ENCODE results near the gene OSCP1.

The OSCP1 gene

DNA sequence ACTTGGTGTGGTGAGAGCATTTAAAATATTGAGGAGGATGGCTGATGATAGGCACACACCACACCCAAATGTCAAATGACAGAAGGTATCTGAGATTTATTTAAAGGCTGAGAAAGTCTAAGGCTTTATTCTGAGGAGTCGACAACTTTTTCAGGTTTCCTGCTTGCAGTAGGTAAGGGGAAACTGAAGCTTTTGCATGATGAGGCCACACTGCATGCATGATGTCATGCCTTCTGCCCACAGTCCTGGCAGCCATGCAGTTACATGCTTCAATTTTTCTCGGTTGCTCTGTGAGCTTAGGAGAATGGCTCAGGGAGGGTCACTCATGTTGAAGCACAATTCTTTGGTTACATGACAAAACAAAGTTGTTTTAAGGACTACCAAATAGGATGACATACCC lies 7.0 kb downstream of the OSCP1 start:
- DNase-seq: no peak

DNA sequence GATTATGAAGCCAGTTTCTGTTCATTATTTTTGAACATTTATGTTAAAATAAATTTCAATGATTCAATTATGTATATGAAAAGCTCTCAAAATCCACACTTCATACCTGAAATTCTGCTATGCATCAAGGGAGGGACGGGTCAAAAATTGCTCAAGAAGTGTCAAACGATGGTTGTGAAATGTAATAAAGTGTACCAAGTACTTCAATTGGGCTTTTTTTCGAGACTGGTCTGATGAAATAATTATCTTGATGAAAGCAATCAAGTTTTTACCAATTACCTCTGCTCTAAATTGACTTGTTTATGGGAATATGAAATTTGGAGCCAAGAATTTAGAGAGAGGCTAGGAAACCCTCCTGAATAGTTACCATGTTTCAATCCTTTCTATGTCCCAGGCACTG lies 7.9 kb downstream of the OSCP1 start:
- DNase-seq: no peak

DNA sequence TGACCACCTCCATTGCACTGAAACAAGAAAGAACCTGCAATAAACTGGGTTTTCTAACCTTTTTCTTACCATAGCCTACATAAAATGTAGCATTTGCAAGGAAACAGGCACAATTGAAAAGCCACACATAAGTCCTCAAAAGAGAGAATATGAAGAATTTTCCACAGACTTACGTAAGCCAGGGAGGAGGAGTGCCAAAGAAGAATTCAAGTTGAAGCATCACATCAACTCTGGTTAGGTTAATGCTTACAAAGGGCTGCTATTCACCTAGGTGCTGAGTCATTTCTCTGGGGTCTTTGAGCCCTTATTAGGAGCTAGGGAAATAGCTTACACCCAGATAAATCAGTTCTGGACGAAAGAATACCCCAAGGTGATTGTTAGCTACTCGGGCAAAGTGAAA lies 9.6 kb downstream of the OSCP1 start:
- DNase-seq: no peak

DNA sequence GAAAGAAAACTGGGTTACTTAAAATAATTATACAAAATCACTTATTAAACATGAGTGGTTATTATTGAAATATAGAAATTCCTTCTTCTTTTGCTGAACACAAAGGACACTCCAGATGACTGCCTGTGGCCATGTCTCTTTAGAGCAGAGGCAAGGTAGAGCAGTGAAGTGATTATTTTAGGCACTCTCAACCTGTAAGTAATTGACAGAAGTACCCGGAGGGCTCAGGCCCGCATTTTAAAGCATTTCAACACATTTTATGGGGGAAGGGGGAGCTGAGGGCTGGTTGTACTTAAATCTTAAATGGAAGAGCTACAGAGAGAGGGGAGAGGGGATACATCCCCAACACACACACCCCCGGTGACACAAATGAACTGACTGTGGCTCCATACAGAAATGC lies 10.2 kb downstream of the OSCP1 start:
- DNase-seq: no peak

DNA sequence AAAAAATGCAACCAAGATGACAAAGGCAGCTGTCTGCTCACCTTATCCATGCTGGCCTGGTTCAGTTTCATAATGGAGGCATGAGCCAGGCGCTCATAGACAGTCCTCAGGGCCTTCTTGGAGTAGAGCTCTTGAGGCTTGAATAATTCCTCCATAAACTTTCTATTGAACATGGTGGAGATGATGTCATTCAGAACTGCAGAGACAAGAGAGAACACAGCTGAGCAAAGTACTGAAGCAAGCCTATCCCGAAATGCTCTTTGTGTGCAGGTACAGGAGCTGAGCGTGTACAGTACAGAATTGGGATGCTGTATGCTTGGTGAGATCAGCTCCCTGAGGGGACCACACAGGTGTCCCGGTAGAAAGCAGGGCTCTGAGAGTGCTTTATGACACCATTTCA lies 11.5 kb downstream of the OSCP1 start:
- no peak for DNase-seq

DNA sequence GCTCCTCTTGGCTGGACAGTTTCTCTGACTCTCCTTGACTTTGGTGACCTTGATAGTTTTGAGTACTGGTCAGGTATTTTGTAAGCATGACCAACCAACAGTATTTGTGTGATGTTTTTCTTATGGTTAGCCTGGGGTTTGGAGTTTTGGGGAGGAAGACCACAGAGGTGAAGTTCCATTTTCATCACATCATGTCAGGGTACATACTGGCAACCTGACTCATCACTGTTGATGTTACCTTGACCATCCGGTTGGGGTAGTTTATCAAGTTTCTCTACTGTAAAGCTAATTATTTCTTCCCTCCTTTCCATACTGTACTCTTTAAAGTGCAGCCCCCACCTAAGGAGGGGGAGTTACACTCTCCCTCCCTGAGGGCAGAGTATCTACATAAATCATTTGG lies 13.4 kb downstream of the OSCP1 start:
- no peak for DNase-seq

DNA sequence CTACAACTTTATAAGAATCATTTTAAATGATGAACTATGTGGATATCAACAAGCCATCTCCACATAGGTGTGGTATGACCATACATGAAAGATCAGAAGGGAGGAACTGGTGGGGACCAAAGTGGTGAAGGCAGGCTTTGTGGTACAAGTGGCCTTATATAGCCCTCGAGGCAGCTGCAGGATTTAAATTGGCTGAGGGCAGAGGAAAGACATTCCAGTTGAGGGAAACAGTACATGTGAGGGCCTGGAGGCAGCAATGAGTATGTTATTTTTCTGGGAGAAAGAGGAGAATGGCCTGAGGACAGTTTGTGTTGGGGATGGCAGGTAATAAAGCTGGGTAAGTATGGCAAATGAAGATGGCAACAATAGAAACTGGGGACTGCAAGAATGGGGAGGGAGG lies 17.1 kb downstream of the OSCP1 start:
- no peak for DNase-seq

DNA sequence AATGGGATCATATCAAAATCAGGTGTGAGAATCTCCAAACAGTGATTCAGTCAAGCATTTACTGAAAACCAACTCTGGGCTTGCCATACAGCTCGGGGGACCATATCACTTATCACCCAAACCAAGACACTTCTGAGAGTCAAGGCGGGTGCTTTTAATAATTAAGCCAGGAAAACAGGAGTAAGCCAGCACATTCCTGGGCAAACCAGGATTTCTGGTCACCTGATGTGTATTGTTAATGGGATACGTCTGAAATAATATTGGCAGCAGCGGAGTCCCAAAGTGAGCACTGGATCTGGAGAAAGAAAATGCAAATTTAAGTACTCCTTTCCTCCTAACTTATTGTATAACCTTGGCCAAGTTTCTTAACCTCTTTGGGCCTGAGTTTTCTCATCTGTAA lies 17.6 kb downstream of the OSCP1 start:
- DNase-seq: no peak

DNA sequence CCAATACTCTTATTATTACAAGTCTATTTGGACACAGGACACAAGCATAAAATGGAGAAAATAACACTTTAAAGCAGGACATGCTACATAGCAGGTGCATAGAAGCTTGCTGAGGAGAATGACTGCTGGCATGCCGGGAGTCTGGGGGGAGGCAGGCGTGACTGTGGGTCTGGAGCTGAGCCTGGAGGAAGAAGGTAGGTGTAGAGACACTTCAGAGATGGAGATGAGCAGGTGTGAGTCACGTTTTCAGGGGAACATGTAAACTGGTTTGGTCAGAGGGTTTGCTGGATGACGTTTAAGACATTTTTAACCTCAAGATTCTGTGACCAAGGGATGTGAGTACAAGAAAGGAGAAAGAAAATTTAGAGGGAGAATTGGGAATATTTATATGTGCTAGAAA lies 24.5 kb downstream of the OSCP1 start:
- no peak for DNase-seq

DNA sequence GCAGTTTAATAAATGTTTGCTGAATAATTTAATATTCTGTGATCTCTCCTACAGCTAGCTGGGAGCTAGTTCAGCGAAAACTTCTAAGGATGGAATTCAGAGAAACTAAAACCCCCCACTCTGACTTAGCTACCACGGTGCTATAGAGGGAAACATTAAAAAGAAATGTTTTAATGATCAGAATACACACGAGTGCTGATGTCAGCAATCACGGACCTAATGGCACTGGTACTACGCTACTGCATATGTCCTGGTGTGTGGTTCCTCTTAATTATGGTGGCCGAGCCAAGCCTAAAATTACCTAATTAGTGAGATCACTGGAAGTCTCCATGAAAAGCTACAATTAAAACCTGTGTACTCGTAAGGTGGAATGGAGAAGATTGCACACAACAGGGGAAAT lies 28.6 kb downstream of the OSCP1 start:
- no peak for DNase-seq

DNA sequence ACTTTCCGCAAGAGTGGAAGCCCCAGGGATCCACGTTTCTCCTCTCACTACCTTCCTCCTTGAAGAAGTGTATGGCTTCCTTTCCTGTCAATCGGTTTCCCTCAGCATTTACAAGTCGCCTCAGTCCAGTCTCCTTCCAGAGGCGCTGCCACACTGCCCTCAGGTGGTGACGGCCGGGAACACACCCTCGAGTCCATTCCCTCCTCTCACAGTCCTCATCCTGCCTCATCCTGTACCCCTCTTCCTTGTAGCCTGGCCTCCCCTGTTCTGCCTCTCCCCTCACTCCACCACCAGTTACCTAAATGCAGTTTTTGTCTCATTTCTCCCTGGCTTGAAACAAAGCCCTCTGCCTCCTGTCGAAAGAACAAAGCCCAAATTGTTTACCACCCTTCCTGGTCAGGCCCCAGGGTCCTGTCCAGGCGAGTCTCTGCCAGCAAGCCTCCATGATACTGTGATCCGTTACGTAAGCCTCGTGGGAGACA lies 29.4 kb downstream of the OSCP1 start:
- peak; percentile 70 for DNase-seq

DNA sequence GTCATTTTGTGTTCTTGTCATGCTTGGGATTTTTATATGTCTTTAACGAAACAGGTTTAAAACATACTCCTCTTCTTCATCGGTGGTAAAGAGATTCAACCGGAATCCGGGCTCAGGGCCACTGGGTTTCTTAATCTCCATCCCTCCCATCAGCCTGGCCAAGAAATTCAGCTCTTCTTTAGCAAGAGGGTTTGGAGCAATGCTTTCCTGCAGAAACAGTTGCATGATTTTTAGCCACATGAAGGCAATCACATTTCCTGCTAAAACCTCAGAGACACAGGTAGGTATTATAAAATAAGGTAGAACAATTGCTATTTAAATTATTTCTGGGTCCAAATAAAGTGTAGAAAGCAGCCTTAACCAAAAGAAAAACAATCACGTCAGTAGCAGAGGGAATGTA lies 29.8 kb downstream of the OSCP1 start:
- DNase-seq: no peak

DNA sequence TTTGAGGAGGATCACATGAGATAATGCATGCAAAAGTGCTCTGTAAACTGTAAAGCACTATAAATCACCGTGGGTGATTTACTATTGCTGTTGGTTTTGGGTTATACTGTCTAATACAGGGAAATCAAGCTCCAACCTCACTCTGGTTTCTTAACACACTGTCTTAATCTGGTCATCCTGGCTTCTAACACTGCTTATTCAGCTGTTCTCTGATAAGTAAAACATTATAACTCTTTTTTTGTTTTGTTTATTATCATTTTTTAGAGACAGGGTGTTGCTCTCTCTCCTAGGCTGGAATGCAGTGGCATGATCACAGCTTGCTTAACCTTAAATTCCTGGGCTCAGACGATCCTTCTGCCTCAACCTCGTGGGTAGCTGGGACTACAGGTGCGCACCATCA lies 30.7 kb downstream of the OSCP1 start:
- DNase-seq: no peak

DNA sequence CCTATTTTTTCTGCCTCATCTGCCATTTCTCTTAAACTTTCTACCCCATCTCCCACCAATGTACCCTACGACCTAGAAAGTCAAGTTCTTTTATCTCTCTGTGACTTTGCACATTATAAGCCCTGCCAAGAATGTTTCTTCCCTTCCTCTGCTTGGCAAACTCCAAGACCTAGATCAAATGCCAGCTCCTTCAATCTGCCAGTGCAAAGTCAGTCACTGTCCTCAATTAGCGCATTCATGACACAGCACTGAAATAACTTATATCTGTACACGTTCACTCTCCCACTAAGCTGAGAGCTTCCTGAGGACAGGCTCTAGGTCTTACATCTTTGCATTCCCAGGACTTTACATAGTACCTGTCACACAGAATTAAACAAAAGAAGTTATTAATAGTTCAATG lies 31.1 kb downstream of the OSCP1 start:
- no peak for DNase-seq

DNA sequence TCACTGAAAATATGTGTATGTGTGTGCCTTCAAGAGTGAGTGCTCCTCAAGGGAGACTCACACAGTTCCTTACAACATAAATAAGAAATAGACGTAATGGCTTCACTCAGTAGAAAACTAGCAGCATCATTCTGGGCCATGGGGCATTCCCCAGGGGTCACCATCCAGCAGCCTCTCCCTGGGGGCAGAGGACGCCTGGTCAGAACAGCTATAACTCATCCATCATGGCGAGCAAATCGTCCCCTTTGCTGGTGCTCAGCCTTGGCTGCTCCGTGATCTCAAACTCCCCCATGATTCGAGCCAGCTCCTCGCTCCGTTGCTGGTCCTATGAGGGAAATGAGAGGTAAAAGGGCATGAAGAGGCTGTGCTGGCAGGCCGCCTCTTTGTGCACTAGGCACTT lies 32.3 kb downstream of the OSCP1 start:
- DNase-seq: no peak

DNA sequence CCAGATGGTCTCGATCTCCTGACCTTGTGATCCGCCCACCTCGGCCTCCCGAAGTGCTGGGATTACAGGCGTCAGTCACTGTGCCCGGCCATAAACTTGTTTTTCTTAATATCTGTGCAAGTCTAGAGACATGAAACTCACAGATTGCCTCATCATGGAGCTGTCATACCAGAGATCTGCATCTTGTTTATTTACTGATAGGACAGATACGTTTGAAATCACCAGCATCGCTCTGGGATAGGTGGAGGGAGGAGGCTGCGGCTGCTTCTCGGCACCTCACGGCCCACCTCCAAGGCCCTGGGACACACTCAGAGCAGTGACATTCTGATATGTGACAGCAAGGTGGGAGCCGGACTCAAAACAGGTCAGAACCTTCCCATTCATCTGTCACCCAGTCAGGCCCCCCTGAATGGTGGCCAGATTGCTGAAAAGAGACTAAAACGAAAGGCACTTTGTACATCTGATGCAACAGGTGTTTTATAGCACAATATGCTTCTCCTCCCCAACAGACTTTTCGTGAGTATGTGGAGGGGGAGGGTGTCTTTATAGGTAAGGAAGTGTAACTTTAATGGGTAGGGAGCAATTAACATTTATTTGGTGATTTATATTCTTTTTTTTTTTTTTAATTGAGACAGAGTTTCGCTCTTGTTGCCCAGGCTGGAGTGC lies 34.5 kb downstream of the OSCP1 start:
- DNase-seq: no peak

DNA sequence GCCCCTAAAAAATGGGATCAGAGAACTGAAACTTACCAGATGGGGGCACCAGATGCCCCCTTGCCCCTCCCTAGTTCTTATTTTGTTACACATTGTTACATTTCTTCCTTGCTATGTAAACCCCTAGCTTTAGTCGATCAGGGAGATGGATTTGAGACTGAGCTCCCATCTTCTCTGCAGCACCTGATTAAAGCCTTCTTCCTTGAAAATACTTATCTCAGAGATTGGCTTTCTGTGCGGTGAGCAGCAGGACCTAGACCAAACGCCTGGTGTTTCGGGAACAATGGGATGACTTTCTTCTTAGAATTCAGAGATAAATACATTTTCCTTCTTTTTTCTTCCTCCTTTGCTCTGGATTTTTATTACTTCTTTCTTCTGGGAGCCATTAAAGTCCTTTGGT lies 35.9 kb downstream of the OSCP1 start:
- no peak for DNase-seq

DNA sequence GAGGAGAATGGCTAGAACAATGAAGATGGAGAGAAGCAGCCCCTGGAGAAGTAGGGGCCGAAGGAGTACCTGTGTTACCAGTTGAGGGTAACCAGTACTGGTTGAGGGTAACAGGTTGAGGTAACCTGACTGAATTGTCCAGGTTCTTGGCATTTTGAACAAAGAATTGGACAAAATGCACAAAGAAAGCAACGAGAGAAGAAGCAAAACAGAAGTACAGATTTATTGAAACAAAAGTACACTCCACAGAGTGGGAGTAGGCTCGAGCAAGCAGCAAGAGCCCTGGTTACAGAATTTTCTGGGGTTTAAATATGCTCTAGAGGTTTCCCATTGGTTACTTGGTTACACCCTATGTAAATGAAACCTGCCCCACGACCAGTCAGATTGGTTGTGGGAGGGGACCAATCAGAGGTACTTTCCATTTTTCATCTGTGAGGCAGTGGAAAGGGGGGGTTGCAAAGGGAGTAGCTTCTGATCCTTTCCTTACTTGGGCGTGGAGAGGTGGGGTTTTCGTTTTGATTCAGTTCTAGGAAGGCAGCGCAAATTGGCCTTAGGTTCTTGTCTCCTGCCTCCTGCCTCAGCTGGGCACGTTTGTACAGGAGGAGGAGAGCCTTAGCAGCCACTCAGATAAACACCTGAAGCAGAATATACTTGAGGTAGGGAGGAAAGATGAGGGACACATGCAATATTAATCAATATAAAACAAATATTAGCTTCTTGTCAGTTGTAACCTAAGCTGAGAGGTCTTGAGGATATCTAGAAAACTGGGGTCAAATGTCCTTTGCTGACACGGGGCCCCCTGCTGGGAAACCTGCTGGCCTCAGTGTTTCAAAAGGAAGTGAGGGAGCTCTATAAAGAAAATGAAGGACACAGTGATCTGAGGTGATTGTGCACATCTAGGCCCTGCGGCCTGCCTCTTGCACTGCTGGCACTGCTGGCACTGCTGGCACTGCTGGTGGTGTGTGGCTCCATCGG lies 38.3 kb downstream of the OSCP1 start:
- no peak for DNase-seq

DNA sequence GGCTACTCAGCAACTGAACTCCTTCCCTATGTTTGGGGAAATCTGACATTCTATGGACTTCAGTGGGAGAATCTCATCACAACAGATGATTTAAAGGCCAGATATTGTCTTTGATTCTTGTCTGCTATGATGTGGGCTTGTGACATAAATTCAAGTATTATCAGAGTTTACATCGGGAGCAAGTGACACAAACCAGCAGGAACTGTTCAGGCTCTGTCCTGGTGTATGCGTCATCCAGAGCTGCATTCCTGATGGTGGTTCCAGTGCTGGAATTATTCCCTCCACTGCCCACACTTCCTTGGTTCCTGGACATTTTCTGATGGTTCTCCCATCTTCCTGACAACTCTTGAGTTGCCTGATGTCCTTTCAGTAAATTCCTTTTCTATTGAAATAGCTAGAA lies 41.8 kb downstream of the OSCP1 start:
- no peak for DNase-seq

DNA sequence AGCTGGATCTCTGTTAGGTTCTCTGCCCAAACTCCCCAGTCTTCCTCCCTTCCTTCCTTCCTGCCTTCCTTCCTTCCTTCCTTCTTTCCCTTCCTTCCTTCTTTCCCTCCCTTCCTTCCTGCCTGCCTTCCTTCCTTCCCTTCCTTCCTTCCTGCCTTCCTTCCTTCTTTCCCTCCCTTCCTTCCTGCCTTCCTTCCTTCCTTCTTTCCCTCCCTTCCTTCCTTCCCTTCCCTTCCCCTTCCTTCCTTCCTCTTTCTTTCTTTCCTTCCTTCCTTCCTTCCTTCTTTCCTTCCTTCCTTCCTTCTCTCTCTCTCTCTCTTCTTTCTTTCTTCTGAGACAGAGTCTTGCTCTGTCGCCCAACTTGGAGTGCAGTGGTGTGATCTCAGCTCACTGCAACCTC lies 43.8 kb downstream of the OSCP1 start:
- no peak for DNase-seq

DNA sequence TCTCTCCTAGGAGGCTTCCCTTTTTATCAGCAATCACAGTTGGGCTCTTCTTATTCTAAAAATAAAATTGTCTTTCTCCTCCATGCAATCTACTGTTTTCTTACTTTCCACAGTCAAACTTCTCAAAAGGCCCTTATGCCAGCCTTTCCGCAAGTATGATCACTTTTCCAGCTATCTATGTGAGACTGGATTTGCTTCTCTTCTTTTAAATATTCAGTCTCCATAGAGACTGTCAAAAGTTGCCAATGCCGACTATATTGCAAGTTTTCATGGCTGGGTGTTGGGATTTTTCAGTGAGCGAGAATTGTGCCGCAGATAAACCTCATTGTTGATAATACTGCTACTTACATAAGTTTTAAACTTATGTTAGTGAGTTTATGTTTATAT lies 47.8 kb downstream of the OSCP1 start:
- no peak for DNase-seq

DNA sequence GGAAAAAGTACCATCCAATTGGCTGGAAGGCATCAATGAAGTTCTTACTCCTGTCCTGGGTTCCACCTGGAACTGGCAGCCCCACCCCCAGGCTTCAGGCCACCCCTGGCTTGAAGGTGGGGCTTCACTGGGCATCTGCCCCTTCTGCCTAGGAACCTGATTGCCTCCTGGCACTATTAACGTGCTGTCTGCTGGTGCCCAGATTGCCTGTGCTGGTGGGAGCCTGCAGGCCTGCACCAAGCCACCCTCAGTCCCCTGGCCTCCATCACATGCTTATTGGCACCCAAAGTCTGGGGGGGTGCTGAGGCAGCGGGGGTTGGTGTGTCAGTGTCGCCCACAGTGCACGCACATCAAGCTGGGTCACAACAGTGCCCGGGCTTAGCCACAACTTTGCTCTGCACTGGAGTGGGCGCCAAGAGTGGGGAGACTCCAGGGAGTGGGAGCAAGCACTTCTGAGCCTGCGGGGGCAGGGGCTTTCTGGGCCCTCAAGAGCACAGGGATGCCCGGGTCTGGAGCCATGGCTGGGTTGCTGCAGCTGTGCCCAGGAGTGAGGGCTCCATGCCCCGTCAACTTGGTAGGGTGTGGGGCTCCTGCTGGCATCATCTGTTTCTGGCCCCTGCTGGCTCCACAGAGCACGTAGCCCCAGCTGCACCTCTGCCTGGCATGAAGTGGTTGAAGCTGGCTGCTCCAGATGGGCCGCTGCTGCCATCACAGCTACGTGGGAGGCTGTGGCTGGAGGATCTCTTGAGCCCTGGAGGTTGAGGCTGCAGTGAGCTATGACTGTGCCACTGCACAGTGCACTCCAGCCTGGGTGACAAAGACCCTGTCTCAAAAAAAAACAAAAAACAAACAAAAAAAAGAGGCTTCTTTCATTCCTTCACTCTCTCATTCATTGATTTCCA lies 48.4 kb downstream of the OSCP1 start:
- no peak for DNase-seq
